Neural cell (in vitro differentiated cells): Measurements from ENCODE around the gene NCOA5. TPM values are rescaled to one million over a fixed set of nuclear protein-coding genes. Genes with fewer than 3 reads are reported as not detected.

Source experiments
- H2AFZ ChIP-seq: fragments of 200-600, 300-800 bp; sonication (generic), shearing (Covaris generic); 2 replicates; pipeline ENCODE4 v1.6.0; 2014; ENCODE audit warnings: low read depth, mild to moderate bottlenecking, antibody characterized with exemption, low read length, moderate library complexity
- H3F3A ChIP-seq: fragments of 200-600 bp; shearing (Covaris generic); 2 replicates; pipeline ENCODE4 v1.6.1; 2016; ENCODE audit warnings: mild to moderate bottlenecking, moderate library complexity, mixed read lengths, antibody characterized with exemption, low read length; ENCODE audit not compliant: insufficient read depth, poor library complexity, severe bottlenecking
- H3K27ac ChIP-seq: fragments of 200-600, 300-800 bp; sonication (generic), shearing (Covaris generic); 2 replicates; pipeline ENCODE4 v1.5.1; 2014; ENCODE audit warnings: mild to moderate bottlenecking, low read length, moderate library complexity
- H3K27me3 ChIP-seq: fragments of 300-800, 200-600 bp; sonication (generic), shearing (Covaris generic); 2 replicates; pipeline ENCODE4 v1.6.0; 2014; ENCODE audit warnings: mild to moderate bottlenecking, low read depth, low read length, moderate library complexity; ENCODE audit not compliant: insufficient read depth
- H3K36me3 ChIP-seq: fragments of 300-800, 200-600 bp; sonication (generic), shearing (Covaris generic); 2 replicates; pipeline ENCODE4 v1.5.1; 2014; ENCODE audit warnings: mild to moderate bottlenecking, antibody characterized with exemption, low read length, moderate library complexity; ENCODE audit not compliant: insufficient read depth
- H3K4me2 ChIP-seq: fragments of 300-800, 200-600 bp; sonication (generic), shearing (Covaris generic); 2 replicates; pipeline ENCODE4 v1.6.0; 2014; ENCODE audit warnings: mild to moderate bottlenecking, low read length
- H3K4me3 ChIP-seq: fragments of 300-800, 200-600 bp; sonication (generic), shearing (Covaris generic); 2 replicates; pipeline ENCODE4 v1.5.1; 2014; ENCODE audit warnings: mild to moderate bottlenecking, low read length, moderate library complexity
- H3K79me2 ChIP-seq: fragments of 200-600 bp; shearing (Covaris generic); replicated peaks from 2 replicates; pipeline ENCODE4 v1.6.0; 2014; ENCODE audit warnings: mild to moderate bottlenecking, low read length, moderate library complexity; ENCODE audit not compliant: insufficient read depth
- H3K9ac ChIP-seq: fragments of 300-800, 200-600 bp; sonication (generic), shearing (Covaris generic); 2 replicates; pipeline ENCODE4 v1.6.1; 2016; ENCODE audit warnings: mild to moderate bottlenecking, low read length, mixed read lengths
- H3K9me2 ChIP-seq: fragments of 200-600 bp; shearing (Covaris generic); 2 replicates; pipeline ENCODE4 v1.6.1; 2016; ENCODE audit warnings: mild to moderate bottlenecking, low read length, mixed read lengths; ENCODE audit not compliant: insufficient read depth
- H3K9me3 ChIP-seq: fragments of 200-600, 300-800 bp; sonication (generic), shearing (Covaris generic); 2 replicates; pipeline ENCODE4 v1.6.1; 2016; ENCODE audit warnings: mild to moderate bottlenecking, mixed run types, low read length, moderate library complexity, mixed read lengths
- H4K20me1 ChIP-seq: fragments of 200-600 bp; shearing (Covaris generic); 2 replicates; pipeline ENCODE4 v1.6.1; 2016; ENCODE audit warnings: mild to moderate bottlenecking, mixed run types; ENCODE audit not compliant: insufficient read depth
- EP300 ChIP-seq: fragments of 450-650 bp; conservative IDR thresholded peaks from 2 replicates; pipeline ENCODE4 v1.6.1; 2014; ENCODE audit warnings: antibody characterized with exemption, mild to moderate bottlenecking, moderate library complexity; ENCODE audit not compliant: poor library complexity, severe bottlenecking
- EZH2 ChIP-seq: fragments of 200-600, 300-800 bp; shearing (Covaris generic), sonication (generic); IDR thresholded peaks from 2 replicates; pipeline ENCODE4 v1.6.1; 2014; ENCODE audit warnings: antibody characterized with exemption, low read length, borderline replicate concordance, mild to moderate bottlenecking; ENCODE audit not compliant: insufficient read depth, poor library complexity, severe bottlenecking
- MXI1 ChIP-seq: fragments of 450-650 bp; conservative IDR thresholded peaks from 2 replicates; pipeline ENCODE4 v1.6.1; 2014; ENCODE audit warnings: antibody characterized with exemption, mild to moderate bottlenecking; ENCODE audit not compliant: poor library complexity, severe bottlenecking
- POLR2AphosphoS5 ChIP-seq: IDR thresholded peaks from 2 replicates; pipeline ENCODE4 v1.6.1; 2012
- RAD21 ChIP-seq: fragments of 450-650 bp; conservative IDR thresholded peaks from 2 replicates; pipeline ENCODE4 v1.6.1; 2014; ENCODE audit warnings: antibody characterized with exemption, mild to moderate bottlenecking, moderate library complexity
- SMC3 ChIP-seq: fragments of 450-650 bp; conservative IDR thresholded peaks from 2 replicates; pipeline ENCODE4 v1.6.1; 2014; ENCODE audit warnings: antibody characterized with exemption, mild to moderate bottlenecking, moderate library complexity; ENCODE audit not compliant: poor library complexity
- TAF1 ChIP-seq: IDR thresholded peaks from 2 replicates; pipeline ENCODE4 v1.6.1; 2012; ENCODE audit warnings: low read depth
- polyA plus RNA-seq: library from polyadenylated mRNA; depleted of rRNA; stranded (reverse); fragments of >200 nt; gene quantifications from 2 replicates; pipeline ENCODE4 v1.2.3, GENCODE V29; 2014
- TF ChIP-seq, protein P1 (sequence below): fragments of 450-650 bp; IDR thresholded peaks from 2 replicates; pipeline ENCODE4 v1.5.1; 2014; ENCODE audit warnings: antibody characterized with exemption, mild to moderate bottlenecking, moderate library complexity; ENCODE audit not compliant: poor library complexity, severe bottlenecking
- TF ChIP-seq, protein P2 (sequence below): IDR thresholded peaks from 2 replicates; pipeline ENCODE4 v1.6.1; 2012; ENCODE audit warnings: borderline replicate concordance

Gene NCOA5
- polyA plus RNA-seq, 1 donor from 2014 or later = 29.9 TPM

DNA sequence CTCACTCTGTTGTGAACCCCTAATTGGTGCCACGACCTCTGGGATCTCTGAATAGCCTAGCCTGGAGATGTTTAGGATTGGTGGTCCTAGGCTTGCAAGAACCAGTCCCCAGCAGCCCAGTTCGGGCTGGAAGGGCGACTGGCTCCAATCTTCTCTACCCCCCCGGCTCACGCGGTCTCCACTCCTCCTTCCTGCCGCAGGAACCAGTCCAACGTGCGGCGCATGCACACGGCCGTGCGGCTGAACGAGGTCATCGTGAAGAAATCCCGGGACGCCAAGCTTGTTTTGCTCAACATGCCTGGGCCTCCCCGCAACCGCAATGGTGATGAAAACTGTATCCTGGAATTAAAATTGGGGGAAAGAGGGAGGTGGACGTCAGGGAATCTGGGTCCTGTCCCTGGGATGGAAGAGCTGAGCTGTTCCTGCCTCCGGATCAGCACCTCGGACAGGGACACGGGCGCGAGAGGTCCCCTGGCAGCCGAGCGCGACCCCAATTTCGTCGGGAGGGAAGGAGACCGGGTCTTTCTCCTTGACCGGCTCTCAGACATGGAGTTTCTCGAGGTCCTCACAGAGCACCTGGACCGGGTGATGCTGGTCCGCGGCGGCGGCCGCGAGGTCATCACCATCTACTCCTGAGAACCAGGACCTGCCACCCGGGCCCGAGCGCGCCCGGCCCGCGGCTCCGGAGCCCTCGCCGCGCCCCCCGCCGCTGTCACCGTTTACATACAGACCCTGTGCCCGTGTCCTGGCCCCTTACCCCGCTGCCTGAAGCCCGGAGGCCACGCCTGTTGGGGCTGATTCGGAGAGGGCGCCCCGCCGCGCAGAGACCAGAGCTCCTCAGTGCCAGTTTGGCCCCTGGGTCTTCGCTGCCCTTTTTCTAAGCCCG lies 32.5 kb downstream of the NCOA5 start:
- no peak for TF ChIP-seq POLR2AphosphoS5
- no peak for TF ChIP-seq RAD21
- no peak for TF ChIP-seq MXI1
- TF ChIP-seq EZH2 = no peak
- no peak for TF ChIP-seq TAF1
- no peak for TF ChIP-seq EP300
- no peak for TF ChIP-seq SMC3
- TF ChIP-seq, protein P1, sequence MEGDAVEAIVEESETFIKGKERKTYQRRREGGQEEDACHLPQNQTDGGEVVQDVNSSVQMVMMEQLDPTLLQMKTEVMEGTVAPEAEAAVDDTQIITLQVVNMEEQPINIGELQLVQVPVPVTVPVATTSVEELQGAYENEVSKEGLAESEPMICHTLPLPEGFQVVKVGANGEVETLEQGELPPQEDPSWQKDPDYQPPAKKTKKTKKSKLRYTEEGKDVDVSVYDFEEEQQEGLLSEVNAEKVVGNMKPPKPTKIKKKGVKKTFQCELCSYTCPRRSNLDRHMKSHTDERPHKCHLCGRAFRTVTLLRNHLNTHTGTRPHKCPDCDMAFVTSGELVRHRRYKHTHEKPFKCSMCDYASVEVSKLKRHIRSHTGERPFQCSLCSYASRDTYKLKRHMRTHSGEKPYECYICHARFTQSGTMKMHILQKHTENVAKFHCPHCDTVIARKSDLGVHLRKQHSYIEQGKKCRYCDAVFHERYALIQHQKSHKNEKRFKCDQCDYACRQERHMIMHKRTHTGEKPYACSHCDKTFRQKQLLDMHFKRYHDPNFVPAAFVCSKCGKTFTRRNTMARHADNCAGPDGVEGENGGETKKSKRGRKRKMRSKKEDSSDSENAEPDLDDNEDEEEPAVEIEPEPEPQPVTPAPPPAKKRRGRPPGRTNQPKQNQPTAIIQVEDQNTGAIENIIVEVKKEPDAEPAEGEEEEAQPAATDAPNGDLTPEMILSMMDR = no peak
- TF ChIP-seq, protein P2, sequence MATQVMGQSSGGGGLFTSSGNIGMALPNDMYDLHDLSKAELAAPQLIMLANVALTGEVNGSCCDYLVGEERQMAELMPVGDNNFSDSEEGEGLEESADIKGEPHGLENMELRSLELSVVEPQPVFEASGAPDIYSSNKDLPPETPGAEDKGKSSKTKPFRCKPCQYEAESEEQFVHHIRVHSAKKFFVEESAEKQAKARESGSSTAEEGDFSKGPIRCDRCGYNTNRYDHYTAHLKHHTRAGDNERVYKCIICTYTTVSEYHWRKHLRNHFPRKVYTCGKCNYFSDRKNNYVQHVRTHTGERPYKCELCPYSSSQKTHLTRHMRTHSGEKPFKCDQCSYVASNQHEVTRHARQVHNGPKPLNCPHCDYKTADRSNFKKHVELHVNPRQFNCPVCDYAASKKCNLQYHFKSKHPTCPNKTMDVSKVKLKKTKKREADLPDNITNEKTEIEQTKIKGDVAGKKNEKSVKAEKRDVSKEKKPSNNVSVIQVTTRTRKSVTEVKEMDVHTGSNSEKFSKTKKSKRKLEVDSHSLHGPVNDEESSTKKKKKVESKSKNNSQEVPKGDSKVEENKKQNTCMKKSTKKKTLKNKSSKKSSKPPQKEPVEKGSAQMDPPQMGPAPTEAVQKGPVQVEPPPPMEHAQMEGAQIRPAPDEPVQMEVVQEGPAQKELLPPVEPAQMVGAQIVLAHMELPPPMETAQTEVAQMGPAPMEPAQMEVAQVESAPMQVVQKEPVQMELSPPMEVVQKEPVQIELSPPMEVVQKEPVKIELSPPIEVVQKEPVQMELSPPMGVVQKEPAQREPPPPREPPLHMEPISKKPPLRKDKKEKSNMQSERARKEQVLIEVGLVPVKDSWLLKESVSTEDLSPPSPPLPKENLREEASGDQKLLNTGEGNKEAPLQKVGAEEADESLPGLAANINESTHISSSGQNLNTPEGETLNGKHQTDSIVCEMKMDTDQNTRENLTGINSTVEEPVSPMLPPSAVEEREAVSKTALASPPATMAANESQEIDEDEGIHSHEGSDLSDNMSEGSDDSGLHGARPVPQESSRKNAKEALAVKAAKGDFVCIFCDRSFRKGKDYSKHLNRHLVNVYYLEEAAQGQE = no peak
- Histone ChIP-seq H3F3A (no peaks in the 10 kb centered on the region), H3K9me3 (no peaks in the 10 kb centered on the region), H3K4me2 (no peak overlapping the region), H3K9ac (no peak overlapping the region), H2AFZ (no peak overlapping the region), H3K4me3 (no peak overlapping the region), H3K79me2 (no peaks in the 10 kb centered on the region), H3K27ac (no peak overlapping the region), H3K36me3 (peaks cover 8% of the 10 kb centered on the region), H4K20me1 (no peaks in the 10 kb centered on the region), H3K27me3 (peaks cover 15% of the 10 kb centered on the region), H3K9me2 (no peaks in the 10 kb centered on the region)

DNA sequence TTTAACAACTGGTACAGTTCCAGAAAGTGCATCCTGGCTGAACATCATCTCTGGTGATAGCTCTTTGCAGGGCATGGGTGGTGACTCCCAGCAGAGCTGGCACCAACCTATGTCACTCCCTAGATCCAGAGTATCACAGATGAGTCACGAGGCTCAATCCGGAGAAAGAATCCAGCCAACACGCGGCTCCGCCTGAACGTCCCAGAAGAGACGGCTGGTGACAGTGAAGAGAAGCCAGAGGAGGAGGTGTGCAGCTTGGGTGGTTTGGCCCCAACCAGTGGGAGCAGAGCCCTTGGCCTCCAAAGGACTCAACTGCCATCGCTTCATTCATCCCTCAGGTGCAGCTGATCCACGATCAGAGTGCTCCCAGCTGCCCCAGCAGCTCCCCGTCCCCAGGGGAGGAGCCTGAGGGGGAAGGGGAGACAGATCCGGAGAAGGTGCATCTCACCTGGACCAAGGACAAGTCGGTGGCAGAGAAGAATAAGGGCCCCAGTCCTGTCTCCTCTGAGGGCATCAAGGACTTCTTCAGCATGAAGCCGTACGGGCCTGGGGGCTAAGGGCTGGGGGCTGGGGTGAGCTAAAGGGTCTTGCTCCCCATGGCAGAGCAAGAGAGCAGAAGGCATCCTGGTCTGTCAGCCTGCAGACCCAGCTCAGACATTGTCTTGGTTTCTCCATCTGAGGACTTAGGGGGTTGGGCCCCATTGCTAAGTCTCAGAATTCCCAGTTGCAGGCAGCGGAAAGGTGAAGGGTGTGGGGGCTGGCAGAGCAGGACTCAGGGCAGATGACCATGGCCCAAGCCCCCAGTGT lies 33.5 kb downstream of the NCOA5 start:
- H3K36me3 ChIP-seq = peaks cover 11% of the 10 kb centered on the region
- no peak overlapping the region for H2AFZ ChIP-seq
- no peaks in the 10 kb centered on the region for H3K9me3 ChIP-seq
- no peak overlapping the region for H3K4me2 ChIP-seq
- H3K9me2 ChIP-seq = no peaks in the 10 kb centered on the region
- H3K9ac ChIP-seq = no peak overlapping the region
- no peaks in the 10 kb centered on the region for H3K79me2 ChIP-seq
- peaks cover 15% of the 10 kb centered on the region for H3K27me3 ChIP-seq
- no peak overlapping the region for H3K27ac ChIP-seq
- H3K4me3 ChIP-seq = no peak overlapping the region
- no peaks in the 10 kb centered on the region for H4K20me1 ChIP-seq
- H3F3A ChIP-seq = no peaks in the 10 kb centered on the region
- TF ChIP-seq, protein P2 = no peak
- TF ChIP-seq TAF1 (no peak), EP300 (no peak), RAD21 (no peak), SMC3 (no peak), EZH2 (no peak), POLR2AphosphoS5 (no peak), MXI1 (no peak)
- TF ChIP-seq, protein P1 = no peak
